Gastroesophageal sphincter (tissue), 4 donors: ENCODE data around the gene CYSTM1. TPM values are rescaled to one million over a fixed set of nuclear protein-coding genes. Genes with fewer than 3 reads are reported as not detected.

ENCODE experiments used
- ATAC-seq: fragments of 150-250 bp; one replicate; pipeline ENCODE4 v1.9.1; 2016; ENCODE audit warnings: mild to moderate bottlenecking, moderate library complexity
- H3K27ac ChIP-seq, 4 donors: fragments of 200-600 bp; sonication (generic) in 3 of 4; 1 replicate in 3 of 4; 2 replicates in 1 of 4; pipeline ENCODE4 v1.5.1; 2016 to 2019
- H3K27me3 ChIP-seq: fragments of 200-600 bp; sonication (generic); one replicate; pipeline ENCODE4 v1.5.1; 2019
- H3K36me3 ChIP-seq, 2 donors: fragments of 200-600 bp; sonication (generic); one replicate each; pipeline ENCODE4 v1.5.1; 2019; ENCODE audit warnings: control low read depth in 1 of 2
- H3K4me1 ChIP-seq, 3 donors: fragments of 200-600 bp; sonication (generic); 1 replicate in 2 of 3; 2 replicates in 1 of 3; pipeline ENCODE4 v1.5.1; 2016 to 2019; ENCODE audit warnings: control low read depth in 2 of 3
- H3K4me3 ChIP-seq, 2 donors: fragments of 200-600 bp; sonication (generic); one replicate each; pipeline ENCODE4 v1.5.1; 2019; ENCODE audit warnings: mild to moderate bottlenecking in 1 of 2, moderate library complexity in 1 of 2
- H3K9me3 ChIP-seq, 3 donors: fragments of 200-600 bp; sonication (generic); one replicate each; pipeline ENCODE4 v1.5.1; 2017 to 2019; ENCODE audit warnings: control low read depth in 2 of 3
- CTCF ChIP-seq, 4 experiments: fragments of 200-600 bp in 2 of 4; fragments of 450-650 bp in 2 of 4; sonication (generic) in 1 of 4; IDR thresholded peaks; one replicate each; pipeline ENCODE4 v1.5.1; 2017 to 2019; ENCODE audit warnings: antibody characterized with exemption in 4 of 4, mild to moderate bottlenecking in 2 of 4, moderate library complexity in 2 of 4
- EP300 ChIP-seq: sonication (generic); formaldehyde crosslinking; IDR thresholded peaks from one replicate; pipeline ENCODE4 v1.6.1; 2017; ENCODE audit warnings: antibody characterized with exemption, mild to moderate bottlenecking
- POLR2A ChIP-seq, 2 donors: fragments of 450-650 bp; IDR thresholded peaks; one replicate each; pipeline ENCODE4 v1.6.1; 2017; ENCODE audit warnings: antibody characterized with exemption in 2 of 2, mild to moderate bottlenecking in 2 of 2, moderate library complexity in 1 of 2
- POLR2AphosphoS5 ChIP-seq: sonication (generic); formaldehyde crosslinking; IDR thresholded peaks from one replicate; pipeline ENCODE4 v1.6.1; 2017; ENCODE audit warnings: antibody characterized with exemption
- WGBS, 2 donors: methylation state at CpG; one replicate each; pipeline ENCODE4 v1.1.5; 2018; ENCODE audit warnings: low coverage in 1 of 2; 5-methylcytosine and 5-hydroxymethylcytosine counted together
- total RNA-seq, 4 donors: library from RNA; depleted of rRNA; stranded (reverse); fragments of >200 nt; gene quantifications; one replicate each; pipeline ENCODE4 v1.1.0, GENCODE V29; 2016

CYSTM1 gene
- total RNA-seq, 4 donors from 2014 or later = 41.6 to 102 (median 62.3) TPM

GRCh38 chr5:140266471-140267200 lies 91.6 kb downstream of the CYSTM1 start:
- no peak for TF ChIP-seq POLR2A (IDR thresholded peaks at IDR 0.05)
- no peak for TF ChIP-seq POLR2AphosphoS5
- TF ChIP-seq EP300 = no peak
- TF ChIP-seq CTCF (IDR thresholded peaks at IDR 0.05) = no peak

GRCh38 chr5:140267201-140267540 lies 92.2 kb downstream of the CYSTM1 start:
- no peak for ATAC-seq
- Histone ChIP-seq H3K9me3 (no peaks in the 10 kb centered on the region), H3K4me1 (peaks cover 0 to 21% (median 0%) of the 10 kb centered on the region in 3 donors), H3K27ac (peak overlapping the region in 1 of 4 donors; percentile 29), H3K36me3 (no peaks in the 10 kb centered on the region), H3K4me3 (no peak overlapping the region), H3K27me3 (no peaks in the 10 kb centered on the region)
- TF ChIP-seq POLR2AphosphoS5 (no peak), EP300 (no peak), POLR2A (IDR thresholded peaks at IDR 0.05) (no peak), CTCF (IDR thresholded peaks at IDR 0.05) (no peak)
- WGBS, 2 donors = 90 to 100% methylated on average over 2 to 3 of the region's 3 CpGs

More at GRCh38 chr5:140266471-140267200, 91.6 kb downstream of the CYSTM1 start:
- no peak for ATAC-seq
- Histone ChIP-seq H3K4me1 (peaks cover under 1 to 27% (median 4%) of the 10 kb centered on the region in 3 donors), H3K27ac (peak overlapping the region in 1 of 4 donors; percentile 29), H3K4me3 (no peak overlapping the region), H3K9me3 (no peaks in the 10 kb centered on the region), H3K36me3 (no peaks in the 10 kb centered on the region), H3K27me3 (no peaks in the 10 kb centered on the region)
- 79 to 95% methylated on average over 5 to 6 of the region's 6 CpGs for WGBS, 2 donors

- no peak for TF ChIP-seq POLR2A (IDR thresholded peaks at IDR 0.05)
- no peak for TF ChIP-seq POLR2AphosphoS5
- no peak for TF ChIP-seq EP300
- no peak for TF ChIP-seq CTCF (IDR thresholded peaks at IDR 0.05)
- no peak for ATAC-seq
- WGBS, 2 donors = 42 to 54% methylated on average over 9 of the region's 9 CpGs
- Histone ChIP-seq H3K27me3 (no peaks in the 10 kb centered on the region), H3K36me3 (no peaks in the 10 kb centered on the region), H3K9me3 (no peaks in the 10 kb centered on the region), H3K4me1 (peaks cover 0 to 18% (median 0%) of the 10 kb centered on the region in 3 donors), H3K4me3 (no peak overlapping the region), H3K27ac (peak overlapping the region in 1 of 4 donors; percentile 29)
Observed at GRCh38 chr5:140267559-140268018, 92.6 kb downstream of the CYSTM1 start.

GRCh38 chr5:140270008-140270407 lies 95.0 kb downstream of the CYSTM1 start:
- Histone ChIP-seq H3K4me1 (peaks cover 0 to 15% (median 0%) of the 10 kb centered on the region in 3 donors), H3K36me3 (no peaks in the 10 kb centered on the region), H3K27ac (no peak overlapping the region), H3K9me3 (no peaks in the 10 kb centered on the region), H3K4me3 (no peak overlapping the region), H3K27me3 (no peaks in the 10 kb centered on the region)
- no peak for TF ChIP-seq EP300
- TF ChIP-seq POLR2AphosphoS5 = no peak
- ATAC-seq = no peak

- ATAC-seq = peak; percentile 69
- H3K4me1 ChIP-seq = no peaks in the 10 kb centered on the region
- H3K27me3 ChIP-seq = no peaks in the 10 kb centered on the region
- peaks cover 0 to 7% of the 10 kb centered on the region in 2 donors for H3K36me3 ChIP-seq
- TF ChIP-seq EP300 (no peak), POLR2AphosphoS5 (no peak), CTCF (IDR thresholded peaks at IDR 0.05) (no peak)
- no peak overlapping the region for H3K4me3 ChIP-seq
- WGBS, 2 donors = 68 to 77% methylated on average over 4 to 6 of the region's 6 CpGs
- H3K9me3 ChIP-seq = no peaks in the 10 kb centered on the region
- peak overlapping the region in 2 of 4 donors; percentile 17 to 25 for H3K27ac ChIP-seq
Observed at GRCh38 chr5:140273401-140273877, 98.5 kb downstream of the CYSTM1 start.
